PC-9 (cell line): ENCODE measurements around the gene SENP2.

Source experiments
- EZH2 ChIP-seq: fragments of 200-600 bp; sonication (generic); IDR thresholded peaks from 2 replicates; pipeline ENCODE4 v1.8.0; 2017; ENCODE audit warnings: antibody characterized with exemption, low read depth
- TF ChIP-seq, protein P1 (sequence below): fragments of 200-600 bp; sonication (generic); conservative IDR thresholded peaks from 2 replicates; pipeline ENCODE4 v1.6.1; 2017; ENCODE audit warnings: mixed run types, antibody characterized with exemption, mild to moderate bottlenecking, moderate library complexity

DNA sequence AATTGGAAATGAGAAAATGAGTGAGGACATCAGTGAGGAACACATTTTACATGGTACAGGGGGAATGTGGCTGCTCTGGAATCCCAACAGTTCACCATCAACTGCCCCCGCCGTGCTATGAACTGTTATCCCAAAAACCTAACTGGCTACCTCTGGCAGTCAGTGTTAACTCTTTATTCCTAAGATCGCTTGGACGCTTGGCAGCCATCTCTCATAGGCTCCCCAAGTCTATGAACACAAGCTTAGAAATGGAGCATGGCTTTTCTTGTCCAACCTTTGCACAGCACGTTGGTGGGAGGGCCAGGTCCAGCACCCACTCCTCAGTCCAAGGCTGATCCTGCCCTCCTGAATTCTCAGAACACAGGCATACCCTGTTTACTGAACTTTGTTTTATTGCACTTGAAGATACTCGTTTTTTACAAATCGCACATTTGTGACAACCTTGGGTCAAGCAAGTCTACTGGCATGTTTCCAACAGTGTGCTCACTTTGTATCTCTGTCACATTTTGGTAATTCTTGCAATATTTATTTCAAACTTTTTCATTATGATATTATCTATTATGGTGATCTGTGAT lies 53.6 kb downstream of the SENP2 start:
- TF ChIP-seq, protein P1, sequence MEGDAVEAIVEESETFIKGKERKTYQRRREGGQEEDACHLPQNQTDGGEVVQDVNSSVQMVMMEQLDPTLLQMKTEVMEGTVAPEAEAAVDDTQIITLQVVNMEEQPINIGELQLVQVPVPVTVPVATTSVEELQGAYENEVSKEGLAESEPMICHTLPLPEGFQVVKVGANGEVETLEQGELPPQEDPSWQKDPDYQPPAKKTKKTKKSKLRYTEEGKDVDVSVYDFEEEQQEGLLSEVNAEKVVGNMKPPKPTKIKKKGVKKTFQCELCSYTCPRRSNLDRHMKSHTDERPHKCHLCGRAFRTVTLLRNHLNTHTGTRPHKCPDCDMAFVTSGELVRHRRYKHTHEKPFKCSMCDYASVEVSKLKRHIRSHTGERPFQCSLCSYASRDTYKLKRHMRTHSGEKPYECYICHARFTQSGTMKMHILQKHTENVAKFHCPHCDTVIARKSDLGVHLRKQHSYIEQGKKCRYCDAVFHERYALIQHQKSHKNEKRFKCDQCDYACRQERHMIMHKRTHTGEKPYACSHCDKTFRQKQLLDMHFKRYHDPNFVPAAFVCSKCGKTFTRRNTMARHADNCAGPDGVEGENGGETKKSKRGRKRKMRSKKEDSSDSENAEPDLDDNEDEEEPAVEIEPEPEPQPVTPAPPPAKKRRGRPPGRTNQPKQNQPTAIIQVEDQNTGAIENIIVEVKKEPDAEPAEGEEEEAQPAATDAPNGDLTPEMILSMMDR, result no peak
- no peak for TF ChIP-seq EZH2
